HepG2 (cell line): ENCODE data around the gene SMG7. TPM values are rescaled to one million over a fixed set of nuclear protein-coding genes. Genes with fewer than 3 reads are reported as not detected.

Source experiments
- CBFB ChIP-seq: sonication (generic); formaldehyde crosslinking; IDR thresholded peaks from 2 replicates; pipeline ENCODE4 v1.4.0; 2020; ENCODE audit warnings: missing genetic modification reagents
- DMAP1 ChIP-seq: IDR thresholded peaks from 2 replicates; pipeline ENCODE4 v1.6.1; 2016
- GATAD1 ChIP-seq: IDR thresholded peaks from 2 replicates; pipeline ENCODE4 v1.6.1; 2016; ENCODE audit warnings: missing genetic modification reagents, missing compliant biosample characterization
- HBP1 ChIP-seq: IDR thresholded peaks from 2 replicates; pipeline ENCODE4 v1.6.1; 2016; ENCODE audit warnings: low read depth, control low read depth
- HDAC1 ChIP-seq: sonication (generic); formaldehyde crosslinking; IDR thresholded peaks from 2 replicates; pipeline ENCODE4 v1.5.1; 2020; ENCODE audit warnings: mild to moderate bottlenecking, missing genetic modification reagents
- MBD4 ChIP-seq: IDR thresholded peaks from 2 replicates; pipeline ENCODE4 v1.6.1; 2012; ENCODE audit warnings: low read length, inconsistent platforms, borderline replicate concordance
- POLR2G ChIP-seq: fragments of 200-400 bp; formaldehyde crosslinking; IDR thresholded peaks from 2 replicates; pipeline ENCODE4 v1.6.1; 2018; ENCODE audit warnings: mild to moderate bottlenecking, low read depth, low read length, moderate library complexity
- TCF7L2 ChIP-seq: IDR thresholded peaks from 2 replicates; pipeline ENCODE4 v1.6.1; 2011; ENCODE audit warnings: mild to moderate bottlenecking, low read depth, low read length, moderate library complexity
- THYN1 ChIP-seq: sonication (generic); formaldehyde crosslinking; IDR thresholded peaks from 2 replicates; pipeline ENCODE4 v1.8.1; 2023; ENCODE audit warnings: low read depth, mild to moderate bottlenecking, moderate library complexity, missing genetic modification reagents, borderline replicate concordance
- XRCC5 ChIP-seq: fragments of 200-400 bp; formaldehyde crosslinking; optimal IDR thresholded peaks from 2 replicates; pipeline ENCODE3; 2017; ENCODE audit warnings: mild to moderate bottlenecking, low read length
- ZNF503 ChIP-seq: sonication (generic); formaldehyde crosslinking; IDR thresholded peaks from 2 replicates; pipeline ENCODE4 v1.4.0; 2020; ENCODE audit warnings: missing genetic modification reagents
- ZNF563 ChIP-seq: sonication (generic); formaldehyde crosslinking; IDR thresholded peaks from 2 replicates; pipeline ENCODE4 v1.8.0; 2022; ENCODE audit warnings: mild to moderate bottlenecking, moderate library complexity, missing genetic modification reagents
- ZNF674 ChIP-seq: sonication (generic); formaldehyde crosslinking; IDR thresholded peaks from 2 replicates; pipeline ENCODE4 v1.5.0; 2020; ENCODE audit warnings: low read depth, mild to moderate bottlenecking, missing genetic modification reagents
- ZNF773 ChIP-seq: sonication (generic); formaldehyde crosslinking; IDR thresholded peaks from 2 replicates; pipeline ENCODE4 v1.4.0; 2020; ENCODE audit warnings: missing genetic modification reagents, borderline replicate concordance
- ZNF792 ChIP-seq: IDR thresholded peaks from 2 replicates; pipeline ENCODE4 v1.6.1; 2016
- ZSCAN21 ChIP-seq: sonication (generic); formaldehyde crosslinking; IDR thresholded peaks from 2 replicates; pipeline ENCODE4 v1.8.0; 2022; ENCODE audit warnings: mild to moderate bottlenecking, missing genetic modification reagents, moderate library complexity, borderline replicate concordance
- polyA plus RNA-seq, 8 experiments: library from polyadenylated mRNA; depleted of rRNA in 3 of 8; stranded (reverse) in 7 of 8; unstranded in 1 of 8; fragments of >200 nt; fragmentation: Illumina TruSeq in 4 of 8; extraction: Trizol in 4 of 8; gene quantifications; 2 replicates each; pipeline versions ENCODE4 v1.2.1 to v1.2.3, GENCODE V29; 2011 to 2016; ENCODE audit warnings: low read depth in 4 of 8, missing spikeins in 1 of 8, mixed read lengths in 1 of 8; ENCODE audit not compliant: insufficient read depth in 1 of 8
- total RNA-seq, 5 experiments: library from RNA; depleted of rRNA; stranded (reverse); fragments of >200 nt; fragmentation: Illumina TruSeq; extraction: Trizol; gene quantifications; 2 replicates each; pipeline ENCODE4 v1.2.3, GENCODE V29; 2016; ENCODE audit warnings: low read depth in 1 of 5
- TF ChIP-seq, protein P1 (sequence below): sonication (generic); formaldehyde crosslinking; IDR thresholded peaks from 2 replicates; pipeline ENCODE4 v1.5.0; 2020; ENCODE audit warnings: mild to moderate bottlenecking, missing genetic modification reagents
- TF ChIP-seq, protein P2 (sequence below): sonication (generic); formaldehyde crosslinking; IDR thresholded peaks from 2 replicates; pipeline ENCODE4 v1.8.0; 2023; ENCODE audit warnings: mild to moderate bottlenecking, missing genetic modification reagents
- TF ChIP-seq, protein P3 (sequence below): sonication (generic); formaldehyde crosslinking; IDR thresholded peaks from 2 replicates; pipeline ENCODE4 v1.8.1; 2023; ENCODE audit warnings: missing genetic modification reagents, mild to moderate bottlenecking, borderline replicate concordance
- TF ChIP-seq, protein P4 (sequence below): sonication (generic); formaldehyde crosslinking; IDR thresholded peaks from 2 replicates; pipeline ENCODE4 v1.4.0; 2020; ENCODE audit warnings: mild to moderate bottlenecking, missing genetic modification reagents

SMG7 gene
- total and polyA plus RNA-seq, 2 of the 13 experiments (the other 11 are each of a cell fraction or from before 2014, with no cell fraction given): 14.9 to 27.9 TPM

- TF ChIP-seq HBP1 (CRISPR knock-in tag) (no peak), POLR2G (peak; percentile 43; the same call in 1 of the 2 replicates), ZNF563 (CRISPR knock-in tag) (no peak), ZNF503 (peak; percentile 19; the same call in 1 of the 2 replicates), THYN1 (CRISPR knock-in tag) (no peak), ZSCAN21 (CRISPR knock-in tag) (no peak), MBD4 (no peak), ZNF792 (CRISPR knock-in tag) (no peak), XRCC5 (peak; percentile 99), ZNF674 (no peak), HDAC1 (CRISPR knock-in tag) (peak; percentile 87), GATAD1 (CRISPR knock-in tag) (peak; percentile 98), ZNF773 (CRISPR knock-in tag) (no peak), TCF7L2 (no peak), CBFB (CRISPR knock-in tag) (0 out of 2 replicates have a peak, but pooled peaks have one; percentile 15), DMAP1 (CRISPR knock-in tag) (0 out of 2 replicates have a peak, but pooled peaks have one; percentile 43)
- TF ChIP-seq, protein P1, sequence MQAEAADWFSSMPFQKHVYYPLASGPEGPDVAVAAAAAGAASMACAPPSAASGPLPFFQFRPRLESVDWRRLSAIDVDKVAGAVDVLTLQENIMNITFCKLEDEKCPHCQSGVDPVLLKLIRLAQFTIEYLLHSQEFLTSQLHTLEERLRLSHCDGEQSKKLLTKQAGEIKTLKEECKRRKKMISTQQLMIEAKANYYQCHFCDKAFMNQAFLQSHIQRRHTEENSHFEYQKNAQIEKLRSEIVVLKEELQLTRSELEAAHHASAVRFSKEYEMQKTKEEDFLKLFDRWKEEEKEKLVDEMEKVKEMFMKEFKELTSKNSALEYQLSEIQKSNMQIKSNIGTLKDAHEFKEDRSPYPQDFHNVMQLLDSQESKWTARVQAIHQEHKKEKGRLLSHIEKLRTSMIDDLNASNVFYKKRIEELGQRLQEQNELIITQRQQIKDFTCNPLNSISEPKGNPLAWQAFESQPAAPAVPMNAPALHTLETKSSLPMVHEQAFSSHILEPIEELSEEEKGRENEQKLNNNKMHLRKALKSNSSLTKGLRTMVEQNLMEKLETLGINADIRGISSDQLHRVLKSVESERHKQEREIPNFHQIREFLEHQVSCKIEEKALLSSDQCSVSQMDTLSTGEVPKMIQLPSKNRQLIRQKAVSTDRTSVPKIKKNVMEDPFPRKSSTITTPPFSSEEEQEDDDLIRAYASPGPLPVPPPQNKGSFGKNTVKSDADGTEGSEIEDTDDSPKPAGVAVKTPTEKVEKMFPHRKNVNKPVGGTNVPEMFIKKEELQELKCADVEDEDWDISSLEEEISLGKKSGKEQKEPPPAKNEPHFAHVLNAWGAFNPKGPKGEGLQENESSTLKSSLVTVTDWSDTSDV (CRISPR knock-in tag): no peak
- TF ChIP-seq, protein P2, sequence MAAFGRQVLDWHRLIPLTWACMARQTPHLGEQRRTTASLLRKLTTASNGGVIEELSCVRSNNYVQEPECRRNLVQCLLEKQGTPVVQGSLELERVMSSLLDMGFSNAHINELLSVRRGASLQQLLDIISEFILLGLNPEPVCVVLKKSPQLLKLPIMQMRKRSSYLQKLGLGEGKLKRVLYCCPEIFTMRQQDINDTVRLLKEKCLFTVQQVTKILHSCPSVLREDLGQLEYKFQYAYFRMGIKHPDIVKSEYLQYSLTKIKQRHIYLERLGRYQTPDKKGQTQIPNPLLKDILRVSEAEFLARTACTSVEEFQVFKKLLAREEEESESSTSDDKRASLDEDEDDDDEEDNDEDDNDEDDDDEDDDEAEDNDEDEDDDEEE (CRISPR knock-in tag): no peak
- TF ChIP-seq, protein P3, sequence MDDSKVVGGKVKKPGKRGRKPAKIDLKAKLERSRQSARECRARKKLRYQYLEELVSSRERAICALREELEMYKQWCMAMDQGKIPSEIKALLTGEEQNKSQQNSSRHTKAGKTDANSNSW: no peak
- TF ChIP-seq, protein P4, sequence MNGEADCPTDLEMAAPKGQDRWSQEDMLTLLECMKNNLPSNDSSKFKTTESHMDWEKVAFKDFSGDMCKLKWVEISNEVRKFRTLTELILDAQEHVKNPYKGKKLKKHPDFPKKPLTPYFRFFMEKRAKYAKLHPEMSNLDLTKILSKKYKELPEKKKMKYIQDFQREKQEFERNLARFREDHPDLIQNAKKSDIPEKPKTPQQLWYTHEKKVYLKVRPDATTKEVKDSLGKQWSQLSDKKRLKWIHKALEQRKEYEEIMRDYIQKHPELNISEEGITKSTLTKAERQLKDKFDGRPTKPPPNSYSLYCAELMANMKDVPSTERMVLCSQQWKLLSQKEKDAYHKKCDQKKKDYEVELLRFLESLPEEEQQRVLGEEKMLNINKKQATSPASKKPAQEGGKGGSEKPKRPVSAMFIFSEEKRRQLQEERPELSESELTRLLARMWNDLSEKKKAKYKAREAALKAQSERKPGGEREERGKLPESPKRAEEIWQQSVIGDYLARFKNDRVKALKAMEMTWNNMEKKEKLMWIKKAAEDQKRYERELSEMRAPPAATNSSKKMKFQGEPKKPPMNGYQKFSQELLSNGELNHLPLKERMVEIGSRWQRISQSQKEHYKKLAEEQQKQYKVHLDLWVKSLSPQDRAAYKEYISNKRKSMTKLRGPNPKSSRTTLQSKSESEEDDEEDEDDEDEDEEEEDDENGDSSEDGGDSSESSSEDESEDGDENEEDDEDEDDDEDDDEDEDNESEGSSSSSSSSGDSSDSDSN: no peak
These were observed 384 bp upstream of the SMG7 start (continued) for GRCh38 chr1:183471743-183472487.
